ENCODE results near the gene CDC20.
A peak's percentile ranks its signal among the peaks of the same experiment; 100 is the strongest.

Gene CDC20

DNA sequence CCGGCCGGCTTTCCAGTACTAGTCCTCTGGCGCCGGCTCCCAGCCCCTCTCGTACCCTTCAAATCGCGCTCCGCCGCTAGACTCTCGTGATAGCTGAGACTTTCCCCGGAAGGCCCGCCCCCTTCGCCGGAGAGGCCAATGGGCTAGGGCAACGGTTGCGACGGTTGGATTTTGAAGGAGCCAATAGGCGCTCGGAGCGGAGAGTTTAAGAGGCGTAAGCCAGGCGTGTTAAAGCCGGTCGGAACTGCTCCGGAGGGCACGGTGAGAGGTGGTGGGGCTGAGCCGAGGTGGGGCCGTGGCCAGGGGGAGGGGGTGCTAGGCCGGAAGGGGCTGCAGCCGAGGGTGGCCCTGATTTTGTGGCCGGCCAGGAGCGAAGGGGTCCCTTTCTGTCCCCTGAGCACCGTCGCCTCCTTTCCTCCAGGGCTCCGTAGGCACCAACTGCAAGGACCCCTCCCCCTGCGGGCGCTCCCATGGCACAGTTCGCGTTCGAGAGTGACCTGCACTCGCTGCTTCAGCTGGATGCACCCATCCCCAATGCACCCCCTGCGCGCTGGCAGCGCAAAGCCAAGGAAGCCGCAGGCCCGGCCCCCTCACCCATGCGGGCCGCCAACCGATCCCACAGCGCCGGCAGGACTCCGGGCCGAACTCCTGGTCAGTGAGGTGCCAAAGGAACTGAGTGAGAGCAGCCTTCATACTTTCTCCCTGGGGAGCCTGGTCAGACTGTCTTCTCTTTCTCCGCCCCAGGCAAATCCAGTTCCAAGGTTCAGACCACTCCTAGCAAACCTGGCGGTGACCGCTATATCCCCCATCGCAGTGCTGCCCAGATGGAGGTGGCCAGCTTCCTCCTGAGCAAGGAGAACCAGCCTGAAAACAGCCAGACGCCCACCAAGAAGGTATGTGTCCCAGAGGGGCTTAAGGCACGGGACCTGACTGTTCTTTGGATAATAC, at the start of gene CDC20:
CDC20 (plus strand) TSS at position 236 of the 948 bp plus-strand sequence; CDS start at position 471, 235 bp downstream.
- DNase-seq (ENCODE audit: extremely low spot score, insufficient read length, low read depth) (peak; percentile 87), FAIRE-seq (peak; percentile 94)

GRCh38 chr1:43309405-43310025, 49.3 kb upstream of the CDC20 start:
- no peak for DNase-seq (ENCODE audit: extremely low spot score, insufficient read length, low read depth)
- FAIRE-seq: no peak

DNA sequence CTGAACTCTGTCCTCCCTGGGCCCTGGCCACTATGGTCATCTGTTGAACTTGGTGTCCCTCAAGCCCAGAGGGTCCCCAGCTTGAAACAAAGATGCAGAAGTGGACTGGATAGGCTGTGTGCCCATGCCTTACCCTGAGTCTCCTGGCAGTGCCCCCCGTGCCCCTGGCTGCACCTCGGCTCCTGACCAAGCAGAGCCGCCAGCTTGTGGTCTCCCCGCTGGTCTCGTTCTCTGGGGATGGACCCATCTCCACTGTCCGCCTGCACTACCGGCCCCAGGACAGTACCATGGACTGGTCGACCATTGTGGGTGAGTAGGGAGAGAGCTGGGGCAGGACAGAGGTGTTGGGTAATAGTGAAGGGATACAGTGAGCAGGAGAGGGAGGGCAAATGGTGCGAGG, 47.3 kb upstream of the CDC20 start:
- FAIRE-seq: no peak

GRCh38 chr1:43312212-43312623, 46.6 kb upstream of the CDC20 start:
- FAIRE-seq (no peak), DNase-seq (ENCODE audit: extremely low spot score, insufficient read length, low read depth) (no peak)

More for the DNA sequence above, 47.3 kb upstream of the CDC20 start:
- DNase-seq (ENCODE audit: extremely low spot score, insufficient read length, low read depth): no peak

DNA sequence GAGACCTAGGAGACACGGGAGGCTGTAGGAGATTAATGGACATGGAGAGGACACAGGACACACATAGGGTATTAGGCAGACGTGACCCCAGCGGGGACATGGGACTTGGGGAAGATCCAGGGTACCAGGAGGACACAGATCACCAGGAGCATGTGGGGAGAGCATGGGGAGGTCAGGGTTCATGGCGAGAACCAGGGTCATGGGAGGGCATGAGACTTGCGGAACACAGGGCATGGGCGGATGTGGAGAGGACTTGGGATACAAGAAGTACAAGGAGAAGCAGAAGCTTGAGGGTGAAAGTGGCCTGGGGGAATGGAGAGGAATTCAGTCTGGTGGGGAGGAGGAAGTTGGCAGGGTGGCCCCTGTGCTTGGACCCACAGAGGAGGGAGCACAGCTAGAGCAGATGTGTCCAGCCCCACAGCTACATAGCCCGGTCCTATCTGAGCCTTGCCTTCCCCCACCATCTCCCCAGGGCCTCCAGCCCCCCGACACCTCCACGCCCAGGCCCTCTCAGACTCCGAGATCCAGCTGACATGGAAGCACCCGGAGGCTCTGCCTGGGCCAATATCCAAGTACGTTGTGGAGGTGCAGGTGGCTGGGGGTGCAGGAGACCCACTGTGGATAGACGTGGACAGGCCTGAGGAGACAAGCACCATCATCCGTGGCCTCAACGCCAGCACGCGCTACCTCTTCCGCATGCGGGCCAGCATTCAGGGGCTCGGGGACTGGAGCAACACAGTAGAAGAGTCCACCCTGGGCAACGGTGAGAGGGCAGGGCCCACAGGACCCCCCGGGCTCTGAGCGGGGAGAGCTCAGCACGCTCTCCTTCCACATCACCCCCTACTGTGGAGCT, 45.9 kb upstream of the CDC20 start:
- no peak for FAIRE-seq
- DNase-seq (ENCODE audit: extremely low spot score, insufficient read length, low read depth): no peak

GRCh38 chr1:43313771-43314170, 45.0 kb upstream of the CDC20 start:
- no peak for FAIRE-seq
- DNase-seq (ENCODE audit: extremely low spot score, insufficient read length, low read depth): no peak

GRCh38 chr1:43314233-43314632, 44.5 kb upstream of the CDC20 start:
- FAIRE-seq (no peak), DNase-seq (ENCODE audit: extremely low spot score, insufficient read length, low read depth) (no peak)

DNA sequence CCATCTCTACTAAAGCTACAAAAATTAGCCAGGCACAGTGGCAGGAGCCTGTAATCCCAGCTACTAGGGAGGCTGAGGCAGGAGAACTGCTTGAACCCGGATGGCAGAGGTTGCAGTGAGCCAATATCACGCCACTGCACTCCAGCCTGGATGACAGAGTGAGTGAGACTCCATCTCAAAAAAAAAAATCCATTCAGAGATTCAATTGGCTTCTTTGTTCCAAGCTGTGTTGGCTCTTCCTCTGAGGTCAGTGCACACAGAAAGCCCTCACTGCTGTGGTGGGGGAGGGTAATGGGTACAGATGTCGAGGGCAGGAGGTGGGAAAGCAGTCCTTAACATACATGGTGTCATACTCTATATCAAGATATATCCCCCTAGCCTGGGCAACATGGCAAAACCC, 43.3 kb upstream of the CDC20 start:
- DNase-seq (ENCODE audit: extremely low spot score, insufficient read length, low read depth) (no peak), FAIRE-seq (no peak)

DNA sequence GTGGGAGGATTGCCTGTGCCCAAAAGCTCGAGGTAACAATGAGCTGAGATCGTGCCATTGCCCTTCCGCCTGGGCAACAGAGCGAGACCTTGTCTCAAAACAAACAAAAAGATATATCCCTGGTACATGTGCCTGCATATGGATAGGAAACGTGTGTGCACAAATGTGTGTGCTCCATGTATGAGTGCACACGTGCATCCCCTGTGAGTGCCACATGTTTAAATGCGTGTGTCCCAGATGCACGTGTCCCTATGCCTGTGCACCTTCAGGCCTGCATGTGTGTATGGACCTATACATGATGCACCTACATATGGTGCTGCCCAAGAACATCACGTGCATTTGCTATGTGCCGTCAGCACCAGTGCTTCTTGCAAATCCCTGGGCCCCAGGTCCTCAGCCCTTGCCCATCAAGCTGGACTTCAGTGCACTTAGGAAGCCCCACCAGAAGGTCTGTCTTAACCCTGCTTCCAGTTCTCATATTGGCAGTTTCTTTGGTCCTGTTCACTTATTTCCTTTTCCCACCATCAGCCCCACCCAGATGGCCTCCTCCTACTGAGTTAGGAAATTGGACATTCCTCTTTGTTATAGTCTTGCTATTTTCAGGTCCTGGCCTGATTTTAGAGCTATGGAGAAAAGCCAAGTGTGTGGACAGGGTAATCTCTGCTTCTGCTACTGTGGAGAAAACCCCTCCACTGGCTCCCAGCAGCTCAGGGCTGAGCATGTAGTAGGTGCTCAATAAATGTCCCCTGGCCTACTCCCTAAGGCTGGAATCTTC, 42.6 kb upstream of the CDC20 start:
- FAIRE-seq: no peak

GRCh38 chr1:43316738-43317520, 41.9 kb upstream of the CDC20 start:
- FAIRE-seq: no peak
- DNase-seq (ENCODE audit: extremely low spot score, insufficient read length, low read depth): no peak

More for the DNA sequence above, 42.6 kb upstream of the CDC20 start:
- no peak for DNase-seq (ENCODE audit: extremely low spot score, insufficient read length, low read depth)

- no peak for FAIRE-seq
- DNase-seq (ENCODE audit: extremely low spot score, insufficient read length, low read depth): no peak
Observed at GRCh38 chr1:43317817-43318471, 40.8 kb upstream of the CDC20 start.

DNA sequence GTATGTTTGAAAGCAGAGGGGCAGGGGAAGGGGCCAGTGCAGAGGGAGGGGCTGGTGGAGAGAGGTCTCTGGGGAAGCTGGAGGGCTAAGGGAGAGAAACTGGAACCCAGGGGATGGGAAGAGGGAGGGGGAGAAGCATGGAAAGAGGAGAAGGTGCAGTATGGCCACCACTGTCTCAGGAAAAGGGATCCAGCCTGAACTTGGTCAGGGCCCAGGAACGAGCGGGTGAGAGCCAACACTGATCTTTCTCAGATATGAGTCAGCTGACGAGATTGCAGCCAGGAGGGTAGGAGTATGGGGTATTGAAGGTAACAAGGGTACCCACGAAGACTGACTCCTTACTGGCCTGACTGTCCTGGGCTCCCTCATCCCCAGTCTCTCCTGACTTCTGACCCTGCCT, 40.0 kb upstream of the CDC20 start:
- no peak for DNase-seq (ENCODE audit: extremely low spot score, insufficient read length, low read depth)
- no peak for FAIRE-seq

GRCh38 chr1:43319288-43319687, 39.5 kb upstream of the CDC20 start:
- DNase-seq (ENCODE audit: extremely low spot score, insufficient read length, low read depth): no peak
- FAIRE-seq: no peak

DNA sequence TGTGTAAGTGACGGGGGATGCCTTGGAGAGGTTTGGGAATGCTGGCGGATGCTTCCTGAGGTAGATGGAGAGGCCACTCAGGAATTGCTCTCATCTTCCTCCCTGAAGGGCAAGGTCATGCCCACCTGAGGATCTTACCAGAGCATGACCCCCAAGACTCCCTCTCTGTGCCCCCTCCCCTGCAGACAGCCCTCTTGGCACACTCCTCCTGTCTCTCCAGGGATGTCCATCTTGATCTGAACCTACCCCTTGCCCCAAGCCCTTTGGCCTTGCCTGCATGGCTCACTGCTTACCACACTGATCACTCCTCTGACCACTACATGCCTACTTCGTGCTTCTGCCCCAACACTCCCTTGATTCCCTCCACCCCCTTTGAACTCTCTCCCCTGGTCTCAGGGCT, 39.0 kb upstream of the CDC20 start:
- DNase-seq (ENCODE audit: extremely low spot score, insufficient read length, low read depth) (no peak), FAIRE-seq (no peak)

DNA sequence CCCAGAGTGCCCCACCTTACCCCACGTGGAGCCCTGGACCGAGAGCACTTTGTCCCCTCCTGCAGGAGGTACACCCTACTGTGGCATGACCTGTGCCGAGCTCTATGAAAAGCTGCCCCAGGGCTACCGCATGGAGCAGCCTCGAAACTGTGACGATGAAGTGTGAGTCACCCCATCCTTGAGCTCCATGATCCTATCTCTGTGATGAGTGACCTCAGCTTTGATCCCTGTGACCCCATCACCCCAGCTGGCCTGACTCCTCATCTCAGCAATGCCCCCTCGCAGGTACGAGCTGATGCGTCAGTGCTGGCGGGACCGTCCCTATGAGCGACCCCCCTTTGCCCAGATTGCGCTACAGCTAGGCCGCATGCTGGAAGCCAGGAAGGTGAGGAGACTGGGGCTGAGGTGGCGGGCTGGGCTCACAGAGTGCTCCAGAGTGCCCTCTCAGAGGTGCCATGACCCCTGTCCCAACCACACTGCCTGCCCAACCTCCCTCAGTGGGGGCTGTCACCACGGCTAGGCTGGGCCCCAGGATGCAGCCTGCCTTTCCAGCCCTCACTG, 37.4 kb upstream of the CDC20 start:
- DNase-seq (ENCODE audit: extremely low spot score, insufficient read length, low read depth) (no peak), FAIRE-seq (no peak)

- no peak for FAIRE-seq
- DNase-seq (ENCODE audit: extremely low spot score, insufficient read length, low read depth): no peak
Observed at GRCh38 chr1:43322506-43322905, 36.3 kb upstream of the CDC20 start.

DNA sequence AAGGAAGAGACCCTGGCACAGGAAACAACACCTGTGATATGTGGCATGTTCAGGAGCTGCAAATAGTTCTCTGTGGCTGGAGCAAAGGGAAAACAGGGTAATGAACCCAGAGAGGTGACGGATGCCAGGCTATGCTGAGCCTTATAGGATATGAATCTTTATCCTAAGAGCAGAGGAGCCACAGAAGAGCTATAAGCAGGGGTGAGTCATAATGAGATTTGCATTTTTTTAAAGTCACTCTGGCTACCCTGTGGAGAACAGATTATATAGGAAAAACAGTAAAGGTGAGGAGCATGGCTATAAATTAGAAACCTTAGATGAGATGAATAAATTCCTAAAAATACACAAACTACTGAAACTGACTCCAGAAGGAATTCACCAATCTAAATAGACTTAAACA, 34.0 kb upstream of the CDC20 start:
- no peak for DNase-seq (ENCODE audit: extremely low spot score, insufficient read length, low read depth)
- no peak for FAIRE-seq

GRCh38 chr1:43325381-43325780, 33.4 kb upstream of the CDC20 start:
- DNase-seq (ENCODE audit: extremely low spot score, insufficient read length, low read depth) (no peak), FAIRE-seq (no peak)

Measured in GM18507 (cell line).